Panc1 (cell line): ENCODE measurements around the gene PTPN23. TPM values are rescaled to one million over a fixed set of nuclear protein-coding genes. Genes with fewer than 3 reads are reported as not detected.

Experiments
- ATAC-seq: fragments of 200-7000 bp; cut with Tn5 transposase; 2 replicates; pipeline ENCODE4 v1.9.1; 2020; ENCODE audit warnings: mild to moderate bottlenecking, moderate library complexity
- BruUV-seq: library from RNA; stranded (reverse); fragments of 400-500 nt; replicated peaks from 2 replicates; lab custom pipeline; 2021; lab: Mats Ljungman, UMichigan
- CTCF ChIA-PET: fragments of 300-600 bp; sonication (Branson Sonifier 250); formaldehyde crosslinking; loops from one replicate; lab custom pipeline; 2022; ENCODE audit warnings: antibody characterized with exemption; lab: Charles Lee
- POLR2A ChIA-PET: fragments of 300-600 bp; sonication (Branson Sonifier 250); formaldehyde crosslinking; loops from one replicate; lab custom pipeline; 2022; ENCODE audit warnings: antibody characterized with exemption; lab: Charles Lee
- DNase-seq: peaks from one replicate; pipeline ENCODE4 v3.0.0-alpha.2; 2010; ENCODE audit warnings: low read depth, low spot score
- H3K27ac ChIP-seq: 2 replicates; pipeline ENCODE4 v1.5.1; 2011; ENCODE audit warnings: mild to moderate bottlenecking, low read length, inconsistent platforms
- H3K27me3 ChIP-seq: fragments of 200-500 bp; sonication (Bioruptor generic); 2 replicates; pipeline ENCODE4 v1.6.0; 2014; ENCODE audit warnings: low read length, inconsistent platforms; ENCODE audit not compliant: control insufficient read depth, insufficient read depth
- H3K36me3 ChIP-seq: fragments of 200-500 bp; sonication (Bioruptor generic); 2 replicates; pipeline ENCODE4 v1.5.1; 2014; ENCODE audit warnings: inconsistent platforms, mild to moderate bottlenecking, low read length, moderate library complexity; ENCODE audit not compliant: control insufficient read depth, insufficient read depth
- H3K4me1 ChIP-seq: 2 replicates; pipeline ENCODE4 v1.5.1; 2011; ENCODE audit warnings: inconsistent platforms, mild to moderate bottlenecking, low read length, moderate library complexity; ENCODE audit not compliant: control insufficient read depth, insufficient read depth
- H3K4me3 ChIP-seq, 2 experiments: 2 replicates each; pipeline ENCODE4 v1.5.1; 2011 to 2012; ENCODE audit warnings: low read depth in 2 of 2, low read length in 2 of 2, mild to moderate bottlenecking in 2 of 2, inconsistent platforms in 1 of 2, moderate library complexity in 1 of 2
- H3K9me3 ChIP-seq: fragments of 200-500 bp; sonication (Bioruptor generic); 2 replicates; pipeline ENCODE4 v1.5.1; 2014; ENCODE audit warnings: low read depth, mild to moderate bottlenecking, inconsistent platforms, low read length, moderate library complexity; ENCODE audit not compliant: control insufficient read depth, insufficient read depth
- CTCF ChIP-seq: fragments of 450-650 bp; IDR thresholded peaks from 2 replicates; pipeline ENCODE4 v1.5.1; 2017; ENCODE audit warnings: mild to moderate bottlenecking
- POLR2AphosphoS5 ChIP-seq: IDR thresholded peaks from 2 replicates; pipeline ENCODE4 v1.6.1; 2012; ENCODE audit warnings: mild to moderate bottlenecking, low read depth, low read length, moderate library complexity
- REST ChIP-seq, 2 experiments: IDR thresholded peaks; 2 replicates each; pipeline ENCODE4 v1.6.1; 2011 to 2012; ENCODE audit warnings: low read depth in 2 of 2, control low read depth in 1 of 2, low read length in 1 of 2, mild to moderate bottlenecking in 1 of 2, moderate library complexity in 1 of 2; ENCODE audit not compliant: insufficient read depth in 1 of 2
- SIN3A ChIP-seq: IDR thresholded peaks from 2 replicates; pipeline ENCODE4 v1.6.1; 2012; ENCODE audit warnings: low read depth, mild to moderate bottlenecking, low read length, moderate library complexity, borderline replicate concordance; ENCODE audit not compliant: insufficient read depth
- TCF7L2 ChIP-seq: IDR thresholded peaks from 2 replicates; pipeline ENCODE4 v1.6.1; 2011; ENCODE audit warnings: mild to moderate bottlenecking, low read depth, low read length, inconsistent platforms
- in situ Hi-C: cut with HindIII; loops from 2 replicates; pipeline ENCODE4 v1.10.0; 2016; ENCODE audit warnings: low sequenced_read_pairs, low pct_unique_long_range_greater_than_20kb
- intact Hi-C: fragments of 100-400 bp; cut with micrococcal nuclease; formaldehyde crosslinking; loops from one replicate; pipeline ENCODE4 v1.10.0; 2022; ENCODE audit not compliant: unreplicated experiment
- total RNA-seq: library from RNA; stranded (reverse); gene quantifications from one replicate; pipeline ENCODE4 v1.2.1, GENCODE V29; 2021; ENCODE audit not compliant: unreplicated experiment

Gene PTPN23
- total RNA-seq, 1 experiment from 2014 or later = 35.7 TPM

GRCh38 chr3:47344971-47345370, 35.9 kb upstream of the PTPN23 start:
- TF ChIP-seq REST (IDR thresholded peaks at IDR 0.05; ENCODE audit: insufficient read depth in 1 of 2, low read depth in 2 of 2, low read length in 1 of 2) (no peak), POLR2AphosphoS5 (no peak)
- DNase-seq (no peak), ATAC-seq (no peak)
- Histone ChIP-seq H3K27me3 (no peaks in the 10 kb centered on the region), H3K9me3 (no peaks in the 10 kb centered on the region), H3K36me3 (no peaks in the 10 kb centered on the region; the same call in 1 of the 2 replicates), H3K4me3 (no peak overlapping the region), H3K4me1 (no peaks in the 10 kb centered on the region), H3K27ac (no peak overlapping the region)
- ChIA-PET CTCF (no interaction called here), POLR2A (no interaction called here)
- in situ Hi-C loops (no loop called here), intact Hi-C loops (no loop called here)
- BruUV-seq = no TSS peak

- DNase-seq (no peak), ATAC-seq (no peak)
- Histone ChIP-seq H3K36me3 (no peaks in the 10 kb centered on the region; the same call in 1 of the 2 replicates), H3K27ac (no peak overlapping the region), H3K4me1 (no peaks in the 10 kb centered on the region), H3K27me3 (no peaks in the 10 kb centered on the region), H3K9me3 (no peaks in the 10 kb centered on the region), H3K4me3 (no peak overlapping the region)
- in situ Hi-C loops = no loop called here
- POLR2A ChIA-PET = interaction anchor here (0.6 kb wide), 1 partner anchor 200 kb away, joined by 3 read pairs; no protein-coding TSS in a partner anchor
- intact Hi-C loops = no loop called here
- no TSS peak for BruUV-seq
- CTCF ChIA-PET = no interaction called here
- TF ChIP-seq SIN3A (no peak), CTCF (no peak), TCF7L2 (no peak), POLR2AphosphoS5 (no peak), REST (IDR thresholded peaks at IDR 0.05; ENCODE audit: insufficient read depth in 1 of 2, low read depth in 2 of 2, low read length in 1 of 2) (no peak)
Measured at GRCh38 chr3:47347217-47347801, 33.5 kb upstream of the PTPN23 start.
